ENCODE data around the gene SBK1. TPM values are rescaled to one million over a fixed set of nuclear protein-coding genes. Genes with fewer than 3 reads are reported as not detected.

The SBK1 gene
- total RNA-seq, 2 experiments from 2014 or later: 35.3 to 35.9 TPM

DNA sequence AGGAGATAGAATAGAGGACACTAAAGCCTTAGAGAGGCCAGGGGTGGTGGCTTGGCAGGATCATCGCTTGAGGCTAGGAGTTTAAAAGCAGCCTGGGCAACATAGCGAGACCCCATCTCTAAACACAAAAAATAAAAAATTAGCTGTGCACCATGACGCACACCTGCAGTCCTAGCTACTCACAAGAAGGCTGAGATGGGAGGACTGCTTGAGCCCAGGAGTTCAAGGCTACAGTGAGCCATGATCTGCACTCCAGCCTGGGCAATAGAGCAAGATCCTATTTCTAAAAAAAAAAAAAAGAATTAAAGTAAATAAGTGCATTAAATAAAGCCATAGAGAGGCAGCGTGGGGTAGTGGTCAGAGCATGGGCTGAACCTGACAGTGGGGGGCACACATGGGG is 19.1 kb downstream of the SBK1 start:
- intact Hi-C loops (cut with micrococcal nuclease): no loop called here
- TF ChIP-seq, protein P1, sequence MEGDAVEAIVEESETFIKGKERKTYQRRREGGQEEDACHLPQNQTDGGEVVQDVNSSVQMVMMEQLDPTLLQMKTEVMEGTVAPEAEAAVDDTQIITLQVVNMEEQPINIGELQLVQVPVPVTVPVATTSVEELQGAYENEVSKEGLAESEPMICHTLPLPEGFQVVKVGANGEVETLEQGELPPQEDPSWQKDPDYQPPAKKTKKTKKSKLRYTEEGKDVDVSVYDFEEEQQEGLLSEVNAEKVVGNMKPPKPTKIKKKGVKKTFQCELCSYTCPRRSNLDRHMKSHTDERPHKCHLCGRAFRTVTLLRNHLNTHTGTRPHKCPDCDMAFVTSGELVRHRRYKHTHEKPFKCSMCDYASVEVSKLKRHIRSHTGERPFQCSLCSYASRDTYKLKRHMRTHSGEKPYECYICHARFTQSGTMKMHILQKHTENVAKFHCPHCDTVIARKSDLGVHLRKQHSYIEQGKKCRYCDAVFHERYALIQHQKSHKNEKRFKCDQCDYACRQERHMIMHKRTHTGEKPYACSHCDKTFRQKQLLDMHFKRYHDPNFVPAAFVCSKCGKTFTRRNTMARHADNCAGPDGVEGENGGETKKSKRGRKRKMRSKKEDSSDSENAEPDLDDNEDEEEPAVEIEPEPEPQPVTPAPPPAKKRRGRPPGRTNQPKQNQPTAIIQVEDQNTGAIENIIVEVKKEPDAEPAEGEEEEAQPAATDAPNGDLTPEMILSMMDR (IDR thresholded peaks at IDR 0.05): no peak
- POLR2A ChIA-PET: interaction anchor here (1.2 to 4.7 kb wide), 3 partner anchors 12 to 19 kb away, joined by 3 to 30 read pairs (median 7); partner anchors contain the start of gene SBK1
- Mint-ChIP-seq H3K9me3 (peaks cover 9% of the 10 kb centered on the region), H3K4me1 (ENCODE audit: low read depth) (peaks cover 69% of the 10 kb centered on the region), H3K27me3 (no peaks in the 10 kb centered on the region), H3K4me3 (peak overlapping the region; percentile 55), H3K27ac (peak overlapping the region; percentile 96), H3K36me3 (ENCODE audit: low read depth) (peaks cover 16% of the 10 kb centered on the region)
- DNase-seq (no peak), ATAC-seq (no peak)
- CTCF ChIA-PET: interaction anchor here (0.8 to 3.7 kb wide), 4 partner anchors 10 to 18 kb away, joined by 3 to 17 read pairs (median 3); no protein-coding TSS in a partner anchor

DNA sequence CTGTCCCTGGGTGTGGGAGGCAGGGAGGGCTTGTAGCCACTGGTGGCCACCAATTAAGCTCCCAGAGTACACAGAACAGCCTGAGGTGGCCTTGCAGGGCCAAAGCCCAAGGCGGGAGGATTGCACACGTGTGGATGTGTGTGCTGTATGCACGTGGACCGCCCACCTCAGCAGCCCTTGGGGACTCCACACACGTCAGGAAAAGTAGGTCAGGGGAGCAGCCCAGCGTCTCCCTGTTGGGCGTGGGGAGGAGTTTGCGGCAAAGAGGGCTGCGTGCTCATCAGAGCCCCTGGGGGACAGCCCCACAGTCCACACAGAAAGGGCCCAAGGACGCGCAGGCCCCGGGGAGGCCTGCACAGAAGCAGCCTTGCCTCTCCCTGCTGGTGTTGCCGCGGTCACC is 19.6 kb downstream of the SBK1 start:
- peaks cover 16% of the 10 kb centered on the region for H3K36me3 Mint-ChIP-seq (ENCODE audit: low read depth)
- ChIA-PET CTCF (interaction anchor here (1.2 to 10.3 kb wide), 6 partner anchors 9 to 30 kb away, joined by 3 to 259 read pairs (median 6); no protein-coding TSS in a partner anchor), POLR2A (interaction anchor here (0.6 to 4.7 kb wide), 5 partner anchors 12 to 101 kb away, joined by 3 to 30 read pairs (median 4); partner anchors contain the start of gene SBK1)
- ATAC-seq: peak; percentile 17
- peak overlapping the region; percentile 47 for H3K27ac Mint-ChIP-seq
- TF ChIP-seq, protein P1 (IDR thresholded peaks at IDR 0.05): no peak
- peak overlapping the region; percentile 30 for H3K4me3 Mint-ChIP-seq
- no peaks in the 10 kb centered on the region for H3K27me3 Mint-ChIP-seq
- intact Hi-C loops (cut with micrococcal nuclease): no loop called here
- H3K4me1 Mint-ChIP-seq (ENCODE audit: low read depth): peaks cover 72% of the 10 kb centered on the region
- H3K9me3 Mint-ChIP-seq: peaks cover 9% of the 10 kb centered on the region
- DNase-seq: peak; percentile 79

DNA sequence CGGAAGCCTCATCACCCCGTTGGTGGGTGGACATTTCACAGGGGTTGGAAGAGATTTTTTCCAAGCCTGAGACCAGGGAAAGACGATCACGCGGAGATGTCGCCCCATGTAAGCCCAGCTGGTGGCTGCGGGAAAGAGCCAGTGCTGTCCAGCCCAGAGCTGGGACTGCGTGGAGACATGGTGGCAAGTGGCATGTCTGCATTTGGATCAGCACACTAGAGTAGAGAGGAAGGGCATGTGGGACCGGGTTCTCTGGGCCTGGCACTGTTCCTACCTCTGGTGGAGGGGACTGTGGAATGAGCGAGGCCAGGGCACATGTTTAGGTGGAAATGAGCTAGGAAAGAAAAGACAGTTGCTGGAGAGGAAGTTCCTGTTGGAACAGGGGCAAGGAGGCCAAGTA is 20.0 kb downstream of the SBK1 start:
- Mint-ChIP-seq H3K27me3 (no peaks in the 10 kb centered on the region), H3K4me3 (peak overlapping the region; percentile 30), H3K27ac (peak overlapping the region; percentile 47), H3K4me1 (ENCODE audit: low read depth) (peaks cover 76% of the 10 kb centered on the region), H3K36me3 (ENCODE audit: low read depth) (peaks cover 16% of the 10 kb centered on the region), H3K9me3 (peaks cover 9% of the 10 kb centered on the region)
- TF ChIP-seq, protein P1 (IDR thresholded peaks at IDR 0.05): no peak
- no peak for ATAC-seq
- CTCF ChIA-PET: interaction anchor here (1.2 to 10.3 kb wide), 5 partner anchors 9 to 30 kb away, joined by 3 to 259 read pairs (median 6); no protein-coding TSS in a partner anchor
- intact Hi-C loops (cut with micrococcal nuclease): no loop called here
- DNase-seq: no peak
- POLR2A ChIA-PET: interaction anchor here (0.5 to 4.7 kb wide), 8 partner anchors 13 to 1658 kb away, joined by 3 to 30 read pairs (median 3); partner anchors contain the start of gene SBK1

DNA sequence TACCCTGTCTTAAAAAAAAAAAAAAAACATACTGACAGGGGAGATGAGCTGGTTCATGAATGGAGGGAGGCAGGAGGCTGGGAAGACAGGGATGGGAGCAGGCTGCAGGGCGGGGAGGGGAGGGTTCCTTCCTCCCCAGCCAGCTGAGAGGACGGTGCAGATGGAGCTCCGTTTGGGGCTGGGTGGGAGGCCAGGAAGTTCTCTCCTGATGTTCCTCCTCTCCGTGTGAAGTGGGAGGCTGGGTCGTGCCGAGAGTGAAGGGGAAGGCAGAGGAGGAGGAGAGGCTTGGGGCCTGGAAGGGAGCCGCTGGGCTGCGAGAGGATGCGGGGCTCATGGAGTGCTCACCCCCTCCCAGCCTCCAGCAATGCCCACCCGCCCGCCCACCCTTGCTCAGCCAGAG is 21.3 kb downstream of the SBK1 start:
- TF ChIP-seq, protein P1 (IDR thresholded peaks at IDR 0.05): no peak
- intact Hi-C loops (cut with micrococcal nuclease): no loop called here
- H3K27me3 Mint-ChIP-seq: no peaks in the 10 kb centered on the region
- POLR2A ChIA-PET: no interaction called here
- H3K27ac Mint-ChIP-seq: no peak overlapping the region
- peaks cover 18% of the 10 kb centered on the region for H3K36me3 Mint-ChIP-seq (ENCODE audit: low read depth)
- ATAC-seq (no peak), DNase-seq (no peak)
- H3K4me3 Mint-ChIP-seq: no peak overlapping the region
- peaks cover 76% of the 10 kb centered on the region for H3K4me1 Mint-ChIP-seq (ENCODE audit: low read depth)
- H3K9me3 Mint-ChIP-seq: peaks cover 9% of the 10 kb centered on the region
- CTCF ChIA-PET: interaction anchor here (1.0 to 10.3 kb wide), 5 partner anchors 8 to 31 kb away, joined by 3 to 259 read pairs (median 6); partner anchors contain the start of gene SBK1

DNA sequence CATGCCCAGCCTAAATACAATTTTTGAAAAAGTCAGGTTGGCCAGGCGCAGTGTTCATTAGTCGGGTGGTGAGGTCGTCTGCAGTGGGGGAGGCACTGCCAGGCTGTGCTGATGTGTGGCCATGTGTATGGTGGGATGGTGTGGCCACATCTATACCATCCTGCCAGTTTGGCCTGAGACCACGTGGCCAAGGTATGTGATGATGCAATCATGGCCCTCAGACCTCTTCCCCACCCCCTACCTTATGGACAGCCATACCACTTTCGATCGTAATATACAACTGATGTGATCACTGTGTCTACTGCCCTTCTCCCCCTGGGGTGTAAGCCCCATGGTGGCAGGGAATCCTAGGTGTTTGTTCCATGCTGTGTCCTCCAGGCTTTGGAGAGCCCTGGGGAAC is 23.7 kb downstream of the SBK1 start:
- H3K9me3 Mint-ChIP-seq: no peaks in the 10 kb centered on the region
- ATAC-seq: no peak
- TF ChIP-seq, protein P1 (IDR thresholded peaks at IDR 0.05): no peak
- no peak overlapping the region for H3K4me3 Mint-ChIP-seq
- intact Hi-C loops (cut with micrococcal nuclease): loop anchor here (2.0 kb wide), 1 partner anchor 39 kb away; no protein-coding TSS in a partner anchor
- H3K4me1 Mint-ChIP-seq (ENCODE audit: low read depth): peaks cover 51% of the 10 kb centered on the region
- POLR2A ChIA-PET: interaction anchor here (1.4 kb wide), 2 partner anchors 38 to 41 kb away, joined by 3 to 5 read pairs; no protein-coding TSS in a partner anchor
- no peak overlapping the region for H3K27ac Mint-ChIP-seq
- no peak for DNase-seq
- CTCF ChIA-PET: interaction anchor here (0.8 to 10.3 kb wide), 12 partner anchors 10 to 174 kb away, joined by 3 to 259 read pairs (median 5); partner anchors contain the start of gene SBK1
- no peaks in the 10 kb centered on the region for H3K27me3 Mint-ChIP-seq
- H3K36me3 Mint-ChIP-seq (ENCODE audit: low read depth): peaks cover 8% of the 10 kb centered on the region

All from activated CD8-positive, alpha-beta T cell treated with anti-CD3 and anti-CD28 coated beads for 36 hours (primary cell).